ENCODE data around the gene RBM17. TPM values are rescaled to one million over a fixed set of nuclear protein-coding genes. Genes with fewer than 3 reads are reported as not detected.
A peak's percentile ranks its signal among the peaks of the same experiment; 100 is the strongest.
"Not testable (repeated sequence)": the region's sequence is repeated elsewhere in the genome, so short reads cannot be mapped to it uniquely, and the experiment has no call there.

RBM17 gene
- total and polyA plus RNA-seq, 5 experiments from 2014 or later, result 57.4 to 130 (median 84.9) TPM

- not testable (repeated sequence) for DNase-seq, H3K27ac Mint-ChIP-seq, ATAC-seq, H3K36me3 Mint-ChIP-seq, H3K27me3 Mint-ChIP-seq, H3K9me3 Mint-ChIP-seq
- Mint-ChIP-seq H3K4me1 (peaks cover 14 to 42% (median 39%) of the 10 kb centered on the region in 4 donors), H3K4me3 (peak overlapping the region in 3 of 10 donors; percentile 4 to 26 (median 22))
- POLR2A ChIA-PET, result interaction anchor here (1.3 to 7.6 kb wide), 2 partner anchors 21 to 60 kb away, joined by 6 to 31 read pairs; partner anchors contain the start of gene PFKFB3
Measured at GRCh38 chr10:6142186-6142585, 53.4 kb downstream of the RBM17 start.

- no peak overlapping the region for H3K27ac Mint-ChIP-seq
- H3K9me3 Mint-ChIP-seq, result no peaks in the 10 kb centered on the region
- POLR2A ChIA-PET, result interaction anchor here (0.7 to 7.6 kb wide), 3 partner anchors 21 to 199 kb away, joined by 5 to 31 read pairs (median 6); partner anchors contain the start of gene PFKFB3
- DNase-seq (no peak), ATAC-seq (no peak)
- peaks cover 0 to 4% (median 1%) of the 10 kb centered on the region in 5 donors for H3K27me3 Mint-ChIP-seq
- no peaks in the 10 kb centered on the region for H3K36me3 Mint-ChIP-seq
- peaks cover 18 to 46% (median 43%) of the 10 kb centered on the region in 4 donors for H3K4me1 Mint-ChIP-seq
- peak overlapping the region in 6 of 10 donors; percentile 4 to 57 (median 34) for H3K4me3 Mint-ChIP-seq
Measured at GRCh38 chr10:6142644-6143043, 53.8 kb downstream of the RBM17 start.

GRCh38 chr10:6143181-6143580 is 54.3 kb downstream of the RBM17 start:
- Mint-ChIP-seq H3K27ac (peak overlapping the region in 3 of 10 donors; percentile 21 to 89 (median 57)), H3K27me3 (peaks cover 0 to 2% (median under 1%) of the 10 kb centered on the region in 5 donors), H3K4me1 (peaks cover 19 to 52% (median 49%) of the 10 kb centered on the region in 4 donors), H3K4me3 (peak overlapping the region in 8 of 10 donors; percentile 80 to 92 (median 88)), H3K9me3 (no peaks in the 10 kb centered on the region), H3K36me3 (no peaks in the 10 kb centered on the region)
- ATAC-seq (no peak), DNase-seq (no peak)
- POLR2A ChIA-PET, result interaction anchor here (0.7 to 7.6 kb wide), 3 partner anchors 20 to 198 kb away, joined by 5 to 31 read pairs (median 6); partner anchors contain the start of gene PFKFB3

DNA sequence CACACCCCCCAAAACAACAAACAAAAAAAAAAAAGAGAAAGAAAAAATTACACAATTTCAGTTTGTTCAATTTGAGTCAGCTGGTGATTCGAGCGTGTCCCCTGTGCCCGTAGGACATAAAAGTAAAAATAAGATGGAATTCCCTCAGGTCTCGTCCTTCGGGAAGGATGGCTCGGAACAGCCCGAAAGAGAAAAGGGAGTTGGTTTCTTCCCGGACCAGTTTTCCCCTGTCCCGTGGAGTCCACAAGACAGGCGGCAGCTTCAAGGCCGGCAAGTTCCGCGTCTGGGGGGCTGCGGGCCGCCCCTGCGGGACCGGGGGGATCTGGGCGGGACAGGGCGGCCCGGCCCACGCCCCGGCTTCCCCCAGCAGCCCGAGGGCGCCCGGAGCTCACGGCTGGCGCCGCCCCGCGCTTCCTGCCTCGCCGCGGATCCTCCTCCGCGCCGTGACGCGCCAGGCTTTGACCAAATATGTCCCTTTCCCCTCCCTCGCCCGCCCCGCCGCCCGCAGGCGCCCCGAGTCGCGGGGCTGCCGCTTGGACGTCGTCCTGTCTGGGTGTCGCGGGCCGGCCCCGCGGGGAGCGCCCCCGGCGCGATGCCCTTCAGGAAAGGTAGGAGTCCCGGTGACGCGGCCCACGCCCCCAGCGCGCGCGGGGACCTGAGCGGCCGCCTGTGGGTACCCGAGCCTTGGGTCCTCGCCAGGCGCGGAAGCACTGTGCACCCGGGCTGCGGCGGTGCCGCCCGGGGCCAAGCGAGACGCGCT is 55.8 kb downstream of the RBM17 start:
- Mint-ChIP-seq H3K27me3 (peaks cover 0 to 1% (median 0%) of the 10 kb centered on the region in 5 donors), H3K36me3 (no peaks in the 10 kb centered on the region), H3K9me3 (no peaks in the 10 kb centered on the region), H3K27ac (peak overlapping the region; percentile 83 to 93 (median 90)), H3K4me1 (peaks cover 25 to 64% (median 60%) of the 10 kb centered on the region in 4 donors), H3K4me3 (peak overlapping the region; percentile 80 to 92 (median 86))
- DNase-seq, result peak; percentile 77 to 91 (median 86)
- POLR2A ChIA-PET, result interaction anchor here (0.6 to 7.6 kb wide), 13 partner anchors 9 to 574 kb away, joined by 3 to 31 read pairs (median 4); partner anchors contain the start of gene PFKFB3
- peak; percentile 90 to 94 for ATAC-seq

DNA sequence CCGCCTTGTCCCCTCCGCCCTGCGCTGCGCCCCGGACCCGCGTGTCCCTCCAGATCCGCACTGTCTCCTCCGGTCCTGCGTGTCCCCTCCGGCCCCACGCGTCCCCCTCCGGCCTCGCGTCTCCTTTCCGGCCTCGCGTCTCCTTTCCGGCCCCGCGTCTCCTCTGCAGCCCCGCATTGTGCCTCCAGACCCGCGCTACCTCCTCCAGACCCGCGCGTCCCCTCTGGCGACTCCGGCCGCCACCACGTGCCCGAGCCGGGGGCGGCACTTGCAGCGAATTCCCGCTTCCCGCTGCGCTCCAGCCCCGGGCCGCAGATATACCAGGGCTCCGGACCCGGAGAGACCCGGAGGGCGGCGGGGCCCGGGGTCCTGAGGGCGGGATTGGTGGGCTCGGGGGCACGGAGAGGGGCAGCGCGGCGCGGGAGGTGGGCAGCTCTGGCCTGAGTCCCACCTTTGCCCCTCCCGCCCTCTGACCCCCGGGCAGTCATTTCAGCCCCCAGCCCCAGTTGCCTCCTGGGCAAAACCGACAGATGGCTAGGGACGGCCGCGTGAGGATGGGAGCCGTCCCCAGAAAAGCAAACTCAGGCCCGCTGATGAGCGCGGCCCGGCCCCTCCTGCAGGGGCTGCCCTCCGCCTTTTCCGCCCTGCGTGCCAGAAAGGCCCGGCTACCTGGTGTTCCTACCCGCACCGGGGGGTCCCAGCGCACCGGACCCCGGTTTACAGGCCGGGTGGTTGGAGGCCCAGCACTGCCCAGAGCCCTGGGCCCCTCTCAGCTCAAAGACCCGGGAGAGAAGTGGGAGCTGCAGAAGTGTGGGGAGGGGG is 56.5 kb downstream of the RBM17 start:
- POLR2A ChIA-PET, result interaction anchor here (1.1 to 7.6 kb wide), 7 partner anchors 8 to 130 kb away, joined by 3 to 31 read pairs (median 9); partner anchors contain the start of gene PFKFB3
- Mint-ChIP-seq H3K4me3 (peak overlapping the region; percentile 73 to 91 (median 84)), H3K4me1 (peaks cover 30 to 65% (median 61%) of the 10 kb centered on the region in 4 donors), H3K36me3 (no peaks in the 10 kb centered on the region), H3K9me3 (no peaks in the 10 kb centered on the region), H3K27me3 (no peaks in the 10 kb centered on the region), H3K27ac (peak overlapping the region in 8 of 10 donors; percentile 19 to 87 (median 77))
- DNase-seq (peak in 2 of 10 donors; percentile 21 to 25), ATAC-seq (peak in 1 of 2 donors; percentile 3)

DNA sequence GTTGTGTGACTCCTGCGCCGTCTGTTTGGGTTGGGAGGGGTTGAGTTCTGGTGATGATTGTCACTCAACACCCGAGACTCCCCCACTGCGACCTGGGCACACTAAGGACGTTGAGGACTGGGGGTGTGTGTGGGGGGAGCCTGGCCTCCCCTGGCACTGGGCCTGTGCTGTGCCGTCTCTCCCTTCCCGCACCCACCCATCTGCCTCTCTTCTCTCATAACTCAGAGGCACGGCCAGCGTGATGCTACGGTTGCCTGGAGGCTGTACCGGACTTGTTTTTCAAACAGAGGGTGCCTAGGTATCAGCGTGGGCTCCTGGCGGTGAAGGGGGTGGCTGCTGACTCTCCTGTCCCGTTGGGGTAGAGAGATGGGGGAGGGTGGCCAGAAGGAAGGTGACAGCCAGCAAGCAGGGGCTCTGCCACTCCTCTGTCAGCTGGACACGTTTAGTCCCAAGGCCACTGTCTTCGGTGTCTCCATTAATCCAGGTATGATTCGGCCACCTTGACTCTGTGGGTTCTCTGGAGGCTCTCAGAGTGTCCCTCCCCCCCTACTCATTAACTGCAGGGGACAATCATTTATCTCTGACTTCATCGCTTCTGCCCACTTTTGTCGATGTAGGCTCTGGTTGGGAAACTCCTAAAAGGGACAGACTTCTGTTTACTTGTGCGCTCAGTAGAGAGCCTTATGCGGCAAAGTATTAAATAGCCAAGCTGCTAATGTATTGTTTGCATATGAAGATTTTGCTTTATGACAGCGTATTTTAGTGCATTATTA is 57.4 kb downstream of the RBM17 start:
- peaks cover 34 to 65% (median 60%) of the 10 kb centered on the region in 4 donors for H3K4me1 Mint-ChIP-seq
- H3K36me3 Mint-ChIP-seq, result no peaks in the 10 kb centered on the region
- H3K27ac Mint-ChIP-seq, result peak overlapping the region in 9 of 10 donors; percentile 19 to 87 (median 53)
- no peaks in the 10 kb centered on the region for H3K9me3 Mint-ChIP-seq
- no peak for ATAC-seq
- no peaks in the 10 kb centered on the region for H3K27me3 Mint-ChIP-seq
- POLR2A ChIA-PET, result interaction anchor here (1.8 to 7.6 kb wide), 3 partner anchors 17 to 56 kb away, joined by 7 to 31 read pairs (median 11); partner anchors contain the start of gene PFKFB3
- peak overlapping the region; percentile 70 to 91 (median 81) for H3K4me3 Mint-ChIP-seq
- DNase-seq, result peak in 1 of 10 donors; percentile 9

- Mint-ChIP-seq H3K4me1 (peaks cover 38 to 66% (median 63%) of the 10 kb centered on the region in 4 donors), H3K36me3 (no peaks in the 10 kb centered on the region), H3K4me3 (peak overlapping the region in 9 of 10 donors; percentile 70 to 91 (median 78)), H3K9me3 (no peaks in the 10 kb centered on the region), H3K27me3 (no peaks in the 10 kb centered on the region), H3K27ac (peak overlapping the region in 7 of 10 donors; percentile 19 to 87 (median 59))
- ATAC-seq, result no peak
- POLR2A ChIA-PET, result interaction anchor here (1.8 to 7.6 kb wide), 3 partner anchors 16 to 55 kb away, joined by 7 to 31 read pairs (median 11); partner anchors contain the start of gene PFKFB3
- DNase-seq, result no peak
Measured at GRCh38 chr10:6146921-6147320, 58.1 kb downstream of the RBM17 start.

- POLR2A ChIA-PET, result interaction anchor here (0.6 to 7.6 kb wide), 7 partner anchors 12 to 253 kb away, joined by 3 to 54 read pairs (median 4); partner anchors contain the start of gene PFKFB3
- Mint-ChIP-seq H3K27me3 (no peaks in the 10 kb centered on the region), H3K4me3 (peak overlapping the region in 6 of 10 donors; percentile 16 to 91 (median 40)), H3K4me1 (peaks cover 40 to 72% (median 67%) of the 10 kb centered on the region in 4 donors), H3K27ac (peak overlapping the region; percentile 12 to 88 (median 58)), H3K9me3 (no peaks in the 10 kb centered on the region), H3K36me3 (no peaks in the 10 kb centered on the region)
- ATAC-seq, result no peak
- DNase-seq, result no peak
Measured at GRCh38 chr10:6148251-6148701, 59.4 kb downstream of the RBM17 start.

GRCh38 chr10:6148908-6149307 is 60.1 kb downstream of the RBM17 start:
- H3K27ac Mint-ChIP-seq, result peak overlapping the region in 9 of 10 donors; percentile 37 to 88 (median 63)
- ATAC-seq (peak in 1 of 2 donors; percentile 9), DNase-seq (no peak)
- peaks cover 38 to 72% (median 67%) of the 10 kb centered on the region in 4 donors for H3K4me1 Mint-ChIP-seq
- peak overlapping the region in 6 of 10 donors; percentile 16 to 85 (median 38) for H3K4me3 Mint-ChIP-seq
- H3K27me3 Mint-ChIP-seq, result no peaks in the 10 kb centered on the region
- peaks cover 0 to 4% (median 0%) of the 10 kb centered on the region in 3 donors for H3K36me3 Mint-ChIP-seq
- no peaks in the 10 kb centered on the region for H3K9me3 Mint-ChIP-seq
- POLR2A ChIA-PET, result interaction anchor here (0.7 to 7.6 kb wide), 7 partner anchors 13 to 253 kb away, joined by 3 to 54 read pairs (median 4); partner anchors contain the start of gene PFKFB3

DNA sequence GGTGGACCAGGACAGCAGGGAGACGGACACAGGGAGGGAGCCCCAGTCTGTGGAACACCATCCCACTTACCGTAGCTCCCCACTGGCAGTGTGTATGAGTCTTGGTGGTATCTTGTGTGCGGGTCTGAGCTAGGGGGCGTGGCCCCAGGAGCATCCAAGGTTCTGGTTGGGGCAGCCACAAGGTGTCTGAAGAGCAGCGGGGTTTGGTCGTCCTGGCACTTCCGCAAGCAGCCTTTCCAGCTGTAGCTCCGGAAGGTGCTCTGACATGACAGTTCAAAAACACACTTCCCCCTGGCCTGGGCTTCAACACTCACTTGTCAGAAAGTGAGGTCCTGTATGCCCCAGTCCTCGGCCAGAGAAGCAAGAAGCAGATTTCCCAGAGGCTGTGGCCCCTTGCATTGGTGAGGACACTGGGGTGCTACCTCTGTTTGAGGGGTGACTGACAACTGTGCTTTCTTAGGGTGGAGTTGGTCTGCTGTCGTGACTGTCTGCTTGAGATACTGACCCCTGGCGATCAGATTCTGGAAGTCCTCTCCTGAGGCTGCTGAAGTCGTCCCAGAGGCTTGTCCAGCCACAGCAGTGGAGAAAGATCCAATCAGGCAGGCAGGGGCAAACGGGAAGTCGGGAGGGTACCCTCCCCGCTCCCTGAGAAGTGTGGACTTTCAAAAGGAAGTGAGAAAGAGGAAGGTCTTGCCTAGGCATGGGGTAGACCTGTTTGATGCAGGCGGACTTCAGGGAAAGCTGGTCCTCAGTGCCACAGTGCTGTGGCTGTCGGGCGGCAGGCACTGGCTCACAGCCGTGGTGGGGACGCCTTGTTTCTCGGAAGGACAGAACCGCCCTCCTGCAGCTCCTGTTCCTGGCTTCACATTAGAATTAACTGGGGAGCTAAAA is 62.5 kb downstream of the RBM17 start:
- H3K27me3 Mint-ChIP-seq, result no peaks in the 10 kb centered on the region
- peaks cover 0 to 6% (median 0%) of the 10 kb centered on the region in 3 donors for H3K36me3 Mint-ChIP-seq
- peak in 9 of 10 donors; percentile 26 to 71 (median 48) for DNase-seq
- POLR2A ChIA-PET, result interaction anchor here (0.9 to 6.1 kb wide), 13 partner anchors 8 to 435 kb away, joined by 3 to 54 read pairs (median 4); partner anchors contain the start of gene PFKFB3
- peaks cover 37 to 67% (median 61%) of the 10 kb centered on the region in 4 donors for H3K4me1 Mint-ChIP-seq
- H3K9me3 Mint-ChIP-seq, result no peaks in the 10 kb centered on the region
- peak overlapping the region; percentile 64 to 92 (median 84) for H3K27ac Mint-ChIP-seq
- ATAC-seq, result peak; percentile 78 to 84
- H3K4me3 Mint-ChIP-seq, result peak overlapping the region; percentile 67 to 84 (median 76)
